Suprapubic skin (tissue), 4 donors: Measurements from ENCODE around the gene FMNL1. TPM values are rescaled to one million over a fixed set of nuclear protein-coding genes. Genes with fewer than 3 reads are reported as not detected.
A peak's percentile ranks its signal among the peaks of the same experiment; 100 is the strongest.
"Not testable (repeated sequence)": the region's sequence is repeated elsewhere in the genome, so short reads cannot be mapped to it uniquely, and the experiment has no call there.

ENCODE experiments used
- DNase-seq, 2 donors: peaks; one replicate each; pipeline ENCODE4 v3.0.0-alpha.2; 2019; ENCODE audit warnings: low spot score in 2 of 2
- H3K27ac ChIP-seq: fragments of 200-600 bp; sonication (generic); one replicate; pipeline ENCODE4 v1.5.1; 2019
- H3K27me3 ChIP-seq: fragments of 200-600 bp; sonication (generic); one replicate; pipeline ENCODE4 v1.5.1; 2019
- H3K36me3 ChIP-seq: fragments of 200-600 bp; sonication (generic); one replicate; pipeline ENCODE4 v1.5.1; 2019
- H3K4me1 ChIP-seq: fragments of 200-600 bp; sonication (generic); one replicate; pipeline ENCODE4 v1.5.1; 2019
- H3K4me3 ChIP-seq: fragments of 200-600 bp; sonication (generic); one replicate; pipeline ENCODE4 v1.5.1; 2019; ENCODE audit warnings: mild to moderate bottlenecking
- H3K9me3 ChIP-seq: fragments of 200-600 bp; sonication (generic); one replicate; pipeline ENCODE4 v1.5.1; 2019
- EP300 ChIP-seq: sonication (generic); formaldehyde crosslinking; IDR thresholded peaks from one replicate; pipeline ENCODE4 v1.6.1; 2017; ENCODE audit warnings: antibody characterized with exemption
- POLR2A ChIP-seq, 2 donors: fragments of 450-650 bp; IDR thresholded peaks; one replicate each; pipeline ENCODE4 v1.6.1; 2017; ENCODE audit warnings: antibody characterized with exemption in 2 of 2, mild to moderate bottlenecking in 2 of 2, moderate library complexity in 2 of 2
- POLR2AphosphoS5 ChIP-seq, 3 donors: sonication (generic); formaldehyde crosslinking; IDR thresholded peaks; one replicate each; pipeline ENCODE4 v1.6.1; 2017; ENCODE audit warnings: antibody characterized with exemption in 3 of 3
- WGBS: methylation state at CpG from one replicate; pipeline ENCODE4 v1.1.5; 2018; 5-methylcytosine and 5-hydroxymethylcytosine counted together
- total RNA-seq, 4 donors: library from RNA; depleted of rRNA; stranded (reverse); fragments of >200 nt; gene quantifications; one replicate each; pipeline ENCODE4 v1.1.0, GENCODE V29; 2016
- TF ChIP-seq, protein P1 (sequence below), 2 donors: fragments of 200-600 bp in 1 of 2; fragments of 450-650 bp in 1 of 2; sonication (generic) in 1 of 2; IDR thresholded peaks; one replicate each; pipeline ENCODE4 v1.5.1; 2016 to 2019; ENCODE audit warnings: antibody characterized with exemption in 2 of 2, mild to moderate bottlenecking in 1 of 2, moderate library complexity in 1 of 2

Gene FMNL1
- total RNA-seq, 4 donors from 2014 or later: 5.9 to 14.6 (median 8.0) TPM

DNA sequence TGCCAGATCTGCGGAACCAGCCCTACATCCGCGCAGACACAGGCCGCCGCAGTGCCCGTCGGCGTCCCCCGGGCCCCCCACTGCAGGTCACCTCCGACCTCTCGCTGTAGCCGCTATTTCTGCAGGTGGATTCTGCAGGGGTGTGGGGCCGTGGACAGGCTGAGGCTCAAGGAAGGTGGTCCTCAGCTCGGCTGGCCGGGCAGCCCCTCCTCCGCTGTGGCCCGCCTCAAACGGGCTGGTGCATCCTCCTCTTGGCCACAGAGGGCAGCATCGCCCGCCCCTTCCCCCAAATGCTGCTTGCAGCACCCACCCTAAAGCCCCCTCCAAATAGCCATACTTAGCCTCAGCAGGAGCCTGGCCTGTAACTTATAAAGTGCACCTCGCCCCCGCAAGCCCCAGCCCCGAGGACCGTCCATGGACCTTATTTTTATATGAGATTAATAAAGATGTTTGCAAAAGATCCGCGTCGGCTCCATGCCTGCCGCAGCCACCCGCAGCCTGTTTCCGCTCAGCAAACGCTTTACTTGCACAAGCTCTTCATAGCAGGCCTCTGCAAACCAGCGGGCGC lies 25.3 kb downstream of the FMNL1 start:
- Histone ChIP-seq H3K27me3 (no peaks in the 10 kb centered on the region), H3K4me1 (peaks cover 31% of the 10 kb centered on the region), H3K4me3 (peak overlapping the region; percentile 64), H3K9me3 (no peaks in the 10 kb centered on the region), H3K27ac (peak overlapping the region; percentile 81), H3K36me3 (peaks cover 24% of the 10 kb centered on the region)
- WGBS: 8% methylated on average over 16 of the region's 33 CpGs
- no peak for TF ChIP-seq EP300
- TF ChIP-seq, protein P1, sequence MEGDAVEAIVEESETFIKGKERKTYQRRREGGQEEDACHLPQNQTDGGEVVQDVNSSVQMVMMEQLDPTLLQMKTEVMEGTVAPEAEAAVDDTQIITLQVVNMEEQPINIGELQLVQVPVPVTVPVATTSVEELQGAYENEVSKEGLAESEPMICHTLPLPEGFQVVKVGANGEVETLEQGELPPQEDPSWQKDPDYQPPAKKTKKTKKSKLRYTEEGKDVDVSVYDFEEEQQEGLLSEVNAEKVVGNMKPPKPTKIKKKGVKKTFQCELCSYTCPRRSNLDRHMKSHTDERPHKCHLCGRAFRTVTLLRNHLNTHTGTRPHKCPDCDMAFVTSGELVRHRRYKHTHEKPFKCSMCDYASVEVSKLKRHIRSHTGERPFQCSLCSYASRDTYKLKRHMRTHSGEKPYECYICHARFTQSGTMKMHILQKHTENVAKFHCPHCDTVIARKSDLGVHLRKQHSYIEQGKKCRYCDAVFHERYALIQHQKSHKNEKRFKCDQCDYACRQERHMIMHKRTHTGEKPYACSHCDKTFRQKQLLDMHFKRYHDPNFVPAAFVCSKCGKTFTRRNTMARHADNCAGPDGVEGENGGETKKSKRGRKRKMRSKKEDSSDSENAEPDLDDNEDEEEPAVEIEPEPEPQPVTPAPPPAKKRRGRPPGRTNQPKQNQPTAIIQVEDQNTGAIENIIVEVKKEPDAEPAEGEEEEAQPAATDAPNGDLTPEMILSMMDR (IDR thresholded peaks at IDR 0.05): peak in 1 of 2 donors; percentile 38
- no peak for DNase-seq

DNA sequence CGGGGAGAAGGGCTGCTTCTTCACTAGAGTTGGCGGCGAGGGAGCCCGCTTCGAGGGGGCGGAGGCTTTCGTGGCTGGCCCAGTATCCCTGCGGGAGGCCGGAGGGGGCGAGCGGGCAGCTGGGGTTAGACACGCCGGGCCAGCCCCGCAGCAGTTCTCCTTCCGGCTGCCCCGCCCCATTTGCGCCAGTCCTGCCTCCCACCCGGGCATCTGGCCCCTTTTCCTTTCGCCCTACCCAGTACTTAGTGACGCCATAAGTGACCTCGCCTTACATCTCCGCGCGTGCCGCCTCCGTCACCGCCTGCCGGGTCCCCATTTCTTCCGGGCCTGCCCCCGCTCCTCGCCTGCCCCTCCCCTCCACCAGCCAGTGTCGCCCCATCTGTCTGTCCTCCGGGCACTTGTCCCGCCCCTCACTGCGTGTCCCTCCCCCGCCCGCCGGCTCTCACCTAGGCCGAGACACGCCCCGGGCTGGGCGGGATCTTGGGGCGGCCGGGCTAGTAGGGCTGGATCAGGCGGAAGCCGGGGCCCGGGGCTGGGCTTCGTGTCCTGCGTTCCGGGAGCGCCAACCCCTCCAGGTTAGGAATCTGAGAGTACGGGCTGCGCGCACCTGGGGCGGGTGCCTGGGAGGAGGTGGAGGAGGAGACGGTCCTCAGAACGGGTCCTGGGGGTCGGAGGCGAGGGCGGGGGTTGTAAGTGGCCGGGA lies 25.9 kb downstream of the FMNL1 start:
- peak overlapping the region; percentile 64 for H3K4me3 ChIP-seq
- no peaks in the 10 kb centered on the region for H3K9me3 ChIP-seq
- TF ChIP-seq EP300: no peak
- TF ChIP-seq POLR2AphosphoS5 (IDR thresholded peaks at IDR 0.05): no peak
- no peak for TF ChIP-seq POLR2A (IDR thresholded peaks at IDR 0.05)
- TF ChIP-seq, protein P1 (IDR thresholded peaks at IDR 0.05): no peak
- H3K27me3 ChIP-seq: no peaks in the 10 kb centered on the region
- H3K36me3 ChIP-seq: peaks cover 20% of the 10 kb centered on the region
- DNase-seq: peak; percentile 93 to 95
- under 1% methylated on average over 20 of the region's 61 CpGs for WGBS
- H3K27ac ChIP-seq: peak overlapping the region; percentile 81
- peaks cover 28% of the 10 kb centered on the region for H3K4me1 ChIP-seq

DNA sequence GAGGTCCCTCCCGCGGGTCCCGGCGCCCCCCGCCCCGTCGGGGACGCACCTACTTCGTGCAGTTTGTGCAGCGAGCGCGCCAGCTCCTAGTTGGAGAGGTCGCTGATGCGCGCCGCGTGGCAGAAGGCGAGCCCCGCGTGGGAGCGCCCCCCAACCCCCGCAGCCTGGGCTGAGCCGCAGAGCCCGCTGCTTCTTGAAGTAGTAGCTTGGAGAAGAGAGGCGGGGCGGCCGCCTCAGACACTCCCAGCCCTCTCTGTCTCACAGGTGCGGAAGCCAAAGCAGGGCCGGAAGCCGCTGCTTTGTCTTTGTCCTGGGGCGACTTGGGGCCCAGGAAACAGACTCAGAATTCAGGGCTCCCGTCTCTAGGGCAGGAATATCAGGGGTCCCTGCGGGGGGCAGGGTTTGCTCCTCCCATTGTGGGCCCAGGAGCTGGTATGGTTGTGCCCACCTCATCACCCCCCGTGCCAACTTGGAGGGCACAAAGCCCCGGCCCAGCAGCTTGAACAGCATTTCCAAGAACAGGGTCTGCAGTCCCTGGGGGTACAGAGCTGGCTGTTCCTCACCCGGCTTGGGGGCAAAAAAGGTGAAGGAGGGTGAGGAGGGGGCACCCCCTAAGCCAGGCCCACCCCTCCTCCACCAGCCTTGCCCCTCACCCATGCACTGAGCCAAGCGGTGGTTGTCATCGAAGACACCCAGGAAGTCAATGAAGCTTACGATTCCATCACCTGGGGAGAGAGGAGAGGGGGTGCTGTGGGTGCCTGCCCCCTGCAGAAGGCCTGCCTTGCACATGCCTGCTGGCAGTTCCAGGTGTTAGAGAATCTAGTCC lies 26.7 kb downstream of the FMNL1 start:
- WGBS: 53% methylated on average over 8 of the region's 39 CpGs
- no peak for DNase-seq
- H3K4me1 ChIP-seq: peaks cover 28% of the 10 kb centered on the region

DNA sequence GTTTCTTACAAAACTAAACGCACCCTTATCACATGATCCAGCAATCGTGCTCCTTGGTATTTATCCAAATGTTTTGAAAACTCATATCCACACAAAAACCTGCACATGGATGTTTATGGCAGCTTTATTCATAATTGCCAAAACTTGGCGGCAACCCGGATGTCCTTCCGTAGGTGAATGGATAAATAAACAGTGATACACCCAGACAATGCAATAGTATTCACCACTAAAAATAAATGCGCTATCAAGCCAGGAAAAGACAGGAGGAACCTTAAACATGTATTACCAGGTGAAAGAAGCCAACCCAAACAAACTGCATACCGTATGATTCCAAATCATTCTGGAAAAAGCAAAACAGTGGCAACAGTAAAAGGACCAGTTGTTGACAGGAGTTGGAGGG lies 30.2 kb downstream of the FMNL1 start:
- Histone ChIP-seq H3K4me3 (no peak overlapping the region), H3K9me3 (no peaks in the 10 kb centered on the region), H3K27ac (no peak overlapping the region), H3K36me3 (no peaks in the 10 kb centered on the region), H3K27me3 (no peaks in the 10 kb centered on the region), H3K4me1 (peaks cover 22% of the 10 kb centered on the region)
- DNase-seq: no peak
- no peak for TF ChIP-seq POLR2AphosphoS5 (IDR thresholded peaks at IDR 0.05)
- TF ChIP-seq EP300: no peak
- TF ChIP-seq POLR2A (IDR thresholded peaks at IDR 0.05): no peak
- TF ChIP-seq, protein P1 (IDR thresholded peaks at IDR 0.05): no peak
- 60% methylated on average over 7 of the region's 7 CpGs for WGBS

More for the DNA sequence above, 26.7 kb downstream of the FMNL1 start:
- Histone ChIP-seq H3K9me3 (no peaks in the 10 kb centered on the region), H3K36me3 (peaks cover 20% of the 10 kb centered on the region), H3K27ac (peak overlapping the region; percentile 81), H3K27me3 (no peaks in the 10 kb centered on the region), H3K4me3 (peak overlapping the region; percentile 64)
- TF ChIP-seq POLR2AphosphoS5 (IDR thresholded peaks at IDR 0.05): no peak
- TF ChIP-seq, protein P1 (IDR thresholded peaks at IDR 0.05): no peak
- no peak for TF ChIP-seq POLR2A (IDR thresholded peaks at IDR 0.05)
- TF ChIP-seq EP300: no peak

DNA sequence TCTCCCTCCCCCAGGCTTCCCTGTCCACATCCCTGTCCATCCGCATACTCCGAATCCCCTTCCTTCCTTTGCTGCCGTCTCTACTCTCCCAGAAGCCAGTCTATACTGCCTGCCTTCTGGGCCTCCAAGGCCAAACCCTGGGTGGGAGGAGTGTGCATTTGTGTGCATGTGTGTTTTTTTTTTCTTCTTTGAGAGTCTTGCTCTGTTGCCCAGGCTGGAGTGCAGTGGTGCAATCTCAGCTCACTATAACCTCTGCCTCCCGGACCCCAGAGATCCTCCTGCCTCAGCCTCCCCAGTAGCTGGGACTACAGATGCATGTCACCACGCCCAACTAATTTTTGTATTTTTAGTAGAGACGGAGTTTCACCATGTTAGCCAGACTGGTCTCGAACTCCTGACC lies 31.6 kb downstream of the FMNL1 start:
- not testable (repeated sequence) for H3K27me3 ChIP-seq, H3K9me3 ChIP-seq, DNase-seq, H3K27ac ChIP-seq, H3K4me3 ChIP-seq, H3K36me3 ChIP-seq, H3K4me1 ChIP-seq
- 91% methylated on average over 7 of the region's 7 CpGs for WGBS
